ENCODE measurements around the gene LPIN2. TPM values are rescaled to one million over a fixed set of nuclear protein-coding genes. Genes with fewer than 3 reads are reported as not detected.

LPIN2 gene
- total RNA-seq, 1 donor from 2014 or later = 38.6 TPM

DNA sequence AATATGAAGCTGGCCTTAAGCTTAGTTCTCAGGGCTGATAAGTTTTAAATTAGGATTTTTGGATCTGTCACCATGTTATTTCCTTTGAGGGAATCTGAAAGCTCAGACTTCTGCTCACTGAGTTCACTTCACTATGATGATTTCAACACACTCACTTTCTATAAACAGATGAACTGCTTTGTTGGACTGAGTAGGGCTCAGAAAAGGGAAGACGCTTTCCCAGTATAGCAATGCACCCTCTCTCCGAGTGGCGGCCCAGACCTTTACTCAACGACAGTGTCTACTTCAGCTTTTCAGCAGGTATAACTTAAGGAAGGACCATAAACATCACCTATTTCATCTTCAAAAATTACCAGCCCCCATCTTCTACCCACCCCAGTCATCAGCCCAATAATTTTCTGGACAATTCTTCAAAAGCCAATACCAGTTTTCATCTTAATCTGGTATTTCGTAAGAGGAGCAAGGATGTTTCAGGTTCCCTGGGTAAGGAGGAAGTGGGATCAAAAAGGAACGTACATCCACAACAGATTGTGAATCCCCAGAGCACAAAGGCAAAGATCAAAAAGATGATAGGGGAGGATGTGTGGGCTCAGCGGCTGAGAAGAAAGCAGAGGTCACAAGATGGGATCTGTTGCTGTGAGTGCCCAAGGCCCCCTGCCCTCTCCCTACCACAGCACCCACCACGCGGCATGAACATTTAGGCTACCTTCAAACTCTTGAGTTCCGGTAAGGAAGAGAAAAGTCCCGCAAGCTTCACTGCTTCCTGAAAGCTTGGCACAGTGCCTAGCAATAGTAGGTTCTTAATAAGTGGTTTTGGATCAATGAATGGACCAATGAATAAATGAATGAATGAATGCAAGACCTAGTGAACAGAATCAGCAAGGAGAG lies 41.9 kb downstream of the LPIN2 start:
- H3K4me1 Mint-ChIP-seq (ENCODE audit: low read depth) = peaks cover 67% of the 10 kb centered on the region
- TF ChIP-seq, protein P1, sequence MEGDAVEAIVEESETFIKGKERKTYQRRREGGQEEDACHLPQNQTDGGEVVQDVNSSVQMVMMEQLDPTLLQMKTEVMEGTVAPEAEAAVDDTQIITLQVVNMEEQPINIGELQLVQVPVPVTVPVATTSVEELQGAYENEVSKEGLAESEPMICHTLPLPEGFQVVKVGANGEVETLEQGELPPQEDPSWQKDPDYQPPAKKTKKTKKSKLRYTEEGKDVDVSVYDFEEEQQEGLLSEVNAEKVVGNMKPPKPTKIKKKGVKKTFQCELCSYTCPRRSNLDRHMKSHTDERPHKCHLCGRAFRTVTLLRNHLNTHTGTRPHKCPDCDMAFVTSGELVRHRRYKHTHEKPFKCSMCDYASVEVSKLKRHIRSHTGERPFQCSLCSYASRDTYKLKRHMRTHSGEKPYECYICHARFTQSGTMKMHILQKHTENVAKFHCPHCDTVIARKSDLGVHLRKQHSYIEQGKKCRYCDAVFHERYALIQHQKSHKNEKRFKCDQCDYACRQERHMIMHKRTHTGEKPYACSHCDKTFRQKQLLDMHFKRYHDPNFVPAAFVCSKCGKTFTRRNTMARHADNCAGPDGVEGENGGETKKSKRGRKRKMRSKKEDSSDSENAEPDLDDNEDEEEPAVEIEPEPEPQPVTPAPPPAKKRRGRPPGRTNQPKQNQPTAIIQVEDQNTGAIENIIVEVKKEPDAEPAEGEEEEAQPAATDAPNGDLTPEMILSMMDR (IDR thresholded peaks at IDR 0.05) = no peak
- peak overlapping the region; percentile 50 for H3K27ac Mint-ChIP-seq (ENCODE audit: unreplicated experiment)
- H3K9me3 Mint-ChIP-seq (ENCODE audit: low read depth) = no peaks in the 10 kb centered on the region
- DNase-seq (ENCODE audit: low spot score) = no peak
- peaks cover 2% of the 10 kb centered on the region for H3K36me3 Mint-ChIP-seq (ENCODE audit: low read depth)
- no peaks in the 10 kb centered on the region for H3K27me3 Mint-ChIP-seq (ENCODE audit: low read depth)
- H3K4me3 Mint-ChIP-seq (ENCODE audit: unreplicated experiment) = no peak overlapping the region

DNA sequence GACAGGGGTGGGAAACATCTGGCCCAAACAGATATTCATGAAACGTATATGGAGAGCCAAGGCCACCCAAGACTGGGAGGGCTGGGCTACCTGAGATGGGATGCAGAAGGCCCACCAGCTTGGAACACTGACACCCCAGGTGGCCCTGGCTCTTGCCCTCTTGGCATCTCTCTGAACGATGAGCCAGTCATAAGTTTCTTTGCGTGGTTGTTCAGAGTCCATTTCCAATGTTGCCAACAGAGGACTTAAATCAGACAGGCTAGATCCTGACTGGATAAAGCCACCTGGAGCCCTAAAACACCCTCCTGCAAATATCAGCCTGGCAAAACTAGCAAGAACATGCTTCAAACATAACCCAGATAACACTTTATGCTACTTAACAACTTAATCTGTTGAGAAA lies 42.6 kb downstream of the LPIN2 start:
- Mint-ChIP-seq H3K27ac (ENCODE audit: unreplicated experiment) (no peak overlapping the region), H3K36me3 (ENCODE audit: low read depth) (peaks cover 2% of the 10 kb centered on the region), H3K4me1 (ENCODE audit: low read depth) (peaks cover 61% of the 10 kb centered on the region), H3K27me3 (ENCODE audit: low read depth) (no peaks in the 10 kb centered on the region), H3K4me3 (ENCODE audit: unreplicated experiment) (no peak overlapping the region), H3K9me3 (ENCODE audit: low read depth) (no peaks in the 10 kb centered on the region)
- DNase-seq (ENCODE audit: low spot score) = no peak
- TF ChIP-seq, protein P1 (IDR thresholded peaks at IDR 0.05) = no peak

DNA sequence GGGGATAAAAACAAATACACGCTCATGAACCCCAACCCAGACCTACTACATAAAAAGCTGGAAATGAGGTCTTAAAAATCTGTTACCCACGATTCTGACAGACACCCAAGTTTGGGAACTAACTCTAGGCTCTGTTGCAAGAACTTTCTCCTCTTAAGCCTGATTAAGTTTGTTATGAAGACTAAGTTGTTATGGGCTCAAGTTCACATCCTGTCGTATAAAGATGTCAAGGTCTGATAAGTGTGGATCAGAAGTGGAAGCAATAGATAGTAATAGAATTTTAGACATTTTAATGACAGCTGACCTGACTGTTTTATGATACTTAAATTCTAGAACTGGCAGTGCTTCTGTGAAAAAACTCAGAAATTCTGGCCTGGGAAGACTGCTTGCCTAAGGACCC lies 43.2 kb downstream of the LPIN2 start:
- no peak overlapping the region for H3K4me3 Mint-ChIP-seq (ENCODE audit: unreplicated experiment)
- TF ChIP-seq, protein P1 (IDR thresholded peaks at IDR 0.05) = no peak
- H3K36me3 Mint-ChIP-seq (ENCODE audit: low read depth) = peaks cover 2% of the 10 kb centered on the region
- no peaks in the 10 kb centered on the region for H3K9me3 Mint-ChIP-seq (ENCODE audit: low read depth)
- no peak overlapping the region for H3K27ac Mint-ChIP-seq (ENCODE audit: unreplicated experiment)
- no peak for DNase-seq (ENCODE audit: low spot score)
- peaks cover 59% of the 10 kb centered on the region for H3K4me1 Mint-ChIP-seq (ENCODE audit: low read depth)
- no peaks in the 10 kb centered on the region for H3K27me3 Mint-ChIP-seq (ENCODE audit: low read depth)

DNA sequence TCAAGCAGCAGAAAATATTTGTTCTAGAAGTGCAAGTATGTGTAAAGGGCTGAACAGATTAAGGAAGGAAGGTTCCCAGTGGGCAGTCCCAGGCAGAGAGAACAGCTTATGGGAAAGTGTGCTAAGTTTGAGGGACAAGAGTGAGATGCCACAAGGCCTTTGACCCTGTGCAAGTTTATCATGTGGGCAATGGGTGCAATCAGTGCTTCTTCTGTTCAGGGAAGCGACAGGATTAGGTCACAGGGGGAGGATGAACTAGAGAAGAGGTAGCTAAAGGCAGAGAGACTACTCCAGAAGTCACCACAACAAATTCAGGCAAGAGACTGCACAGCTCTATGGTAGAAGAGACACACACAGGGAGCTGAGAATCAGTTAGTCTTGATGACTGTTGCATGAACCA lies 44.3 kb downstream of the LPIN2 start:
- peak overlapping the region; percentile 90 for H3K27ac Mint-ChIP-seq (ENCODE audit: unreplicated experiment)

DNA sequence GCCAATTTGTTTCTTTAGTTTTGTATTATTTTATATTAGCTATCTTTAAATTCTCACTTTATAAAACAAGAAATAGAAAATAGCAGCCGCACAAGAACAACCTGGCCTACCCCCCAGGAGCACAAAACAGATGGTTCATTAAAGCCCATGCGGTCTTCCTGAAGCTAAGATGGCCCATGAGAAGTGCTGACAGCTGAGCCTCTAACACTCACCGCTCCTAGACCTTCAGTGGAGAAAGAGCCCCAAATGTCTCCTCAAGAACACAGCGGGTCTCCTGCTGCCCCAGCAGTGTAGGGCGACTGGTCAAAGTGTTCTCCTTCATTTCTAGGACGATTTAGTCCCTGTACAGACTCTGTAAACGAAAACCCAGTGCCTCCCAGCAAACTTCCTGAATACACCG lies 45.1 kb downstream of the LPIN2 start:
- Mint-ChIP-seq H3K27me3 (ENCODE audit: low read depth) (no peaks in the 10 kb centered on the region), H3K36me3 (ENCODE audit: low read depth) (peaks cover 2% of the 10 kb centered on the region), H3K27ac (ENCODE audit: unreplicated experiment) (peak overlapping the region; percentile 90), H3K9me3 (ENCODE audit: low read depth) (no peaks in the 10 kb centered on the region), H3K4me3 (ENCODE audit: unreplicated experiment) (peak overlapping the region; percentile 39), H3K4me1 (ENCODE audit: low read depth) (peaks cover 61% of the 10 kb centered on the region)
- TF ChIP-seq, protein P1 (IDR thresholded peaks at IDR 0.05) = no peak
- DNase-seq (ENCODE audit: low spot score) = no peak

More for the DNA sequence above, 44.3 kb downstream of the LPIN2 start:
- H3K4me1 Mint-ChIP-seq (ENCODE audit: low read depth) = peaks cover 60% of the 10 kb centered on the region
- no peak overlapping the region for H3K4me3 Mint-ChIP-seq (ENCODE audit: unreplicated experiment)
- DNase-seq (ENCODE audit: low spot score) = no peak
- no peaks in the 10 kb centered on the region for H3K9me3 Mint-ChIP-seq (ENCODE audit: low read depth)
- TF ChIP-seq, protein P1 (IDR thresholded peaks at IDR 0.05) = no peak
- no peaks in the 10 kb centered on the region for H3K27me3 Mint-ChIP-seq (ENCODE audit: low read depth)
- peaks cover 2% of the 10 kb centered on the region for H3K36me3 Mint-ChIP-seq (ENCODE audit: low read depth)
